Psoas muscle (tissue), 8 donors: Measurements from ENCODE around the gene HCFC1R1. TPM values are rescaled to one million over a fixed set of nuclear protein-coding genes. Genes with fewer than 3 reads are reported as not detected.

Experiments
- ATAC-seq, 4 donors: fragments of 200-7000 bp; cut with Tn5 transposase; one replicate each; pipeline ENCODE4 v1.9.1; 2020; ENCODE audit warnings: moderate library complexity in 3 of 4, mild to moderate bottlenecking in 2 of 4
- DNase-seq, 2 donors: peaks; one replicate each; pipeline ENCODE4 v3.0.0-alpha.2; 2020
- H3K27ac ChIP-seq: fragments of 200-600 bp; one replicate; pipeline ENCODE4 v1.8.0; 2022
- H3K27me3 ChIP-seq, 3 donors: fragments of 200-600 bp in 1 of 3; one replicate each; pipeline versions ENCODE4 v1.6.1 to v1.8.0; 2013 to 2022; ENCODE audit warnings: low read length in 2 of 3, mild to moderate bottlenecking in 2 of 3, moderate library complexity in 1 of 3; ENCODE audit not compliant: insufficient read depth in 3 of 3
- H3K36me3 ChIP-seq, 2 donors: fragments of 200-600 bp in 1 of 2; one replicate each; pipeline versions ENCODE4 v1.6.1 to v1.8.0; 2013 to 2022; ENCODE audit warnings: low read depth in 1 of 2, mild to moderate bottlenecking in 1 of 2, moderate library complexity in 1 of 2; ENCODE audit not compliant: insufficient read depth in 1 of 2
- H3K4me1 ChIP-seq: fragments of 200-600 bp; one replicate; pipeline ENCODE4 v1.8.0; 2022
- H3K4me3 ChIP-seq: fragments of 200-600 bp; one replicate; pipeline ENCODE4 v1.8.0; 2022; ENCODE audit warnings: mild to moderate bottlenecking
- H3K9me3 ChIP-seq: fragments of 200-600 bp; one replicate; pipeline ENCODE4 v1.8.0; 2022
- WGBS, 3 donors: extraction: QIAGEN DNeasy Blood & Tissue Kit; methylation state at CpG; one replicate each; pipeline versions ENCODE4 v1.1.6 to v1.1.7; 2013; 5-methylcytosine and 5-hydroxymethylcytosine counted together
- intact Hi-C, 2 donors: fragments of 100-400 bp; cut with DNase I; formaldehyde crosslinking; loops; one replicate each; pipeline versions ENCODE4 v1.11.0 to v1.14.2; 2022
- polyA plus RNA-seq, 3 donors: library from polyadenylated mRNA; stranded (reverse); fragments of 200-250 nt; gene quantifications; one replicate each; pipeline ENCODE4 v1.2.3, GENCODE V29; 2013
- total RNA-seq, 4 donors: library from RNA; stranded (reverse); fragmentation: NEBNext Ultra II Directional in 2 of 4; extraction: Animal tissue kit (Norgen Biotek cat#: 25700) in 2 of 4; gene quantifications; one replicate each; pipeline versions ENCODE4 v1.2.1 to v1.2.4, GENCODE V29; 2021 to 2023
- TF ChIP-seq, protein P1 (sequence below): fragments of 200-600 bp; IDR thresholded peaks from one replicate; pipeline ENCODE4 v1.8.0; 2022; ENCODE audit warnings: antibody characterized with exemption
- donor health status: healthy with polysubstance abuse.
- donor health status: DM: no; HTN: no; CAD: no; lungs with moderate emphysema.
- donor health status: Bipolar disorder and iron deficiency.
- donor health status: healthy.
- donor health status: DM: yes; HTN: yes; CAD: no.
- donor health status: DM: no; HTN: no; CAD: no.
- donor health status: DM: no; HTN: no; CAD: no.
- donor health status: DM: yes; HTN: yes; CAD: no.

HCFC1R1 gene
- total and polyA plus RNA-seq, 7 donors: 65.1 to 258 (median 160) TPM

DNA sequence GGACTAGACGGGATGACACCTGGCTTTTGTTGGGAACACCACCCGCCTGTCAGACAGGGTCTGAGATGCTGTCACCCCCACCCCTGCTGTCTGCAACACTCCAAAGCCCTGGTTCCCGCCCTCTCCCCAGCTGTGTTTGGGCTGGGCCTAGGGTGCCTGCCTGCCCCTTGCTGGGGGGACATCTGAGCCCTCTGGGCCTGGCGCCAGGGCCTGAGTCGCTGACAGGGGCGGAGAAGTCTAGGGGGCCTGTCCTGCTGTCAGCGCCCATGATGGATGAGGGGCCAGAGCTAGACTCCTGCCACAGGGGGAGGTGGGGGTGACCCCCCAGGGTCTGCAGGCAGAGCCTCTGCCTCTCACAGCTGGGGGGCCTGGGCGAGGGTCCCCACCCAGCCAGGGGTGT is 35.9 kb downstream of the HCFC1R1 start:
- ATAC-seq (no peak), DNase-seq (no peak)
- WGBS, 3 donors: 68 to 72% (median 70%) methylated on average over 8 of the region's 8 CpGs
- intact Hi-C loops: no loop called here
- TF ChIP-seq, protein P1, sequence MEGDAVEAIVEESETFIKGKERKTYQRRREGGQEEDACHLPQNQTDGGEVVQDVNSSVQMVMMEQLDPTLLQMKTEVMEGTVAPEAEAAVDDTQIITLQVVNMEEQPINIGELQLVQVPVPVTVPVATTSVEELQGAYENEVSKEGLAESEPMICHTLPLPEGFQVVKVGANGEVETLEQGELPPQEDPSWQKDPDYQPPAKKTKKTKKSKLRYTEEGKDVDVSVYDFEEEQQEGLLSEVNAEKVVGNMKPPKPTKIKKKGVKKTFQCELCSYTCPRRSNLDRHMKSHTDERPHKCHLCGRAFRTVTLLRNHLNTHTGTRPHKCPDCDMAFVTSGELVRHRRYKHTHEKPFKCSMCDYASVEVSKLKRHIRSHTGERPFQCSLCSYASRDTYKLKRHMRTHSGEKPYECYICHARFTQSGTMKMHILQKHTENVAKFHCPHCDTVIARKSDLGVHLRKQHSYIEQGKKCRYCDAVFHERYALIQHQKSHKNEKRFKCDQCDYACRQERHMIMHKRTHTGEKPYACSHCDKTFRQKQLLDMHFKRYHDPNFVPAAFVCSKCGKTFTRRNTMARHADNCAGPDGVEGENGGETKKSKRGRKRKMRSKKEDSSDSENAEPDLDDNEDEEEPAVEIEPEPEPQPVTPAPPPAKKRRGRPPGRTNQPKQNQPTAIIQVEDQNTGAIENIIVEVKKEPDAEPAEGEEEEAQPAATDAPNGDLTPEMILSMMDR: no peak
- H3K36me3 ChIP-seq: no peaks in the 10 kb centered on the region
- peaks cover 28% of the 10 kb centered on the region for H3K4me1 ChIP-seq
- H3K9me3 ChIP-seq: no peaks in the 10 kb centered on the region
- H3K27ac ChIP-seq: no peak overlapping the region
- H3K27me3 ChIP-seq: no peaks in the 10 kb centered on the region
- no peak overlapping the region for H3K4me3 ChIP-seq

DNA sequence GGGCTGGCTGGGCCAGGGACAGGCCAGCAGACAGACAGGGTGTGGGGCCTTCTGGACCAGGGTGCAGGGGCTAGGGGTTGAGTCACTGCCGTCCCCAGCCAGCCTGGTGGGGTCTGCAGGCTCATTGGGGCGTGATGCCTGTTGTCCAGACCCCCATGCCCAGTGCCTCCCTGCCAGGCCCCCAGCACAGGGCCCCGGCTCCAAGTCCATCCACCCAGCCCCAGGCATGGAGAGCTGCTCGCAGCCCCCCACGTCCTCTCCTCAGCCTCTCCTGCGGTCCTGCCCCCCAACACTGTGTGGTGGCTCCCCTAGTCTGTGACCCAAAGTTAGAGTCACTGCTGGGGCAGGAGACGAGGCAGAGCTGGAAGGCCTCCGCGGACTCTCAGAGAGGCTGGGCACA is 36.5 kb downstream of the HCFC1R1 start:
- intact Hi-C loops: no loop called here
- no peak overlapping the region for H3K27ac ChIP-seq
- TF ChIP-seq, protein P1: no peak
- no peak for DNase-seq
- ATAC-seq: no peak
- H3K36me3 ChIP-seq: no peaks in the 10 kb centered on the region
- H3K9me3 ChIP-seq: no peaks in the 10 kb centered on the region
- H3K4me3 ChIP-seq: no peak overlapping the region
- H3K4me1 ChIP-seq: peaks cover 28% of the 10 kb centered on the region
- 72 to 83% (median 82%) methylated on average over 9 of the region's 9 CpGs for WGBS, 3 donors
- no peaks in the 10 kb centered on the region for H3K27me3 ChIP-seq

DNA sequence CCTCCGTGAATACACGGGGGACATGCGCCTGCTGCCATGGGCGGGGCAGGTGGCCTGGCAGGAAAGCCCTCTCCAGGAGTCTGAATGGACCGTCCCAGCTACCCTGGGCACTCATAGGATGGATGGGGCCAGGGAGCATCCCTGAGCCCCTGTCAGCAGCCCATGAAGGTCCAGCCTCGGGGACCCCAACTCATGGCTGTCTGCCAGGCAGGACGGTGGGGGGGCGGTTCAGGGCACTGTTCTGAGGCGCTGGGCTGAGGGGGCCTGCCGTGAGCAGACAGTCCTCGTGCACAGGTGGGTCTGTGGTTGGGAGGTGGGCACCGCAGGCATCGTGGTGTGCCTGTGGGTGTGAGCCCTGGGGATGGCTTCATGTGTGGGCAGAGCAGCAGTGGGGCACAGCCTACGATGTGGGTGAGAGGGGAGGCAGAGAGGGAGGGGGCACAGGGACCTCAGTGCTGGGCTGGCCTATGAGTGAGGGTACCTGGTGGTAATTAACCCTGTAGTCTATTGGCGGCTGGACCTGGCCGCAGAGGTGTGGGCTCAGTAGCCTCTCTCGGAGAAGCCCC is 37.0 kb downstream of the HCFC1R1 start:
- ATAC-seq: no peak
- no peak for DNase-seq
- Histone ChIP-seq H3K36me3 (no peaks in the 10 kb centered on the region), H3K27me3 (no peaks in the 10 kb centered on the region), H3K27ac (no peak overlapping the region), H3K4me1 (peaks cover 28% of the 10 kb centered on the region), H3K4me3 (no peak overlapping the region), H3K9me3 (no peaks in the 10 kb centered on the region)
- WGBS, 3 donors: 55 to 69% (median 56%) methylated on average over 16 to 17 of the region's 17 CpGs
- TF ChIP-seq, protein P1: no peak
- intact Hi-C loops: no loop called here

DNA sequence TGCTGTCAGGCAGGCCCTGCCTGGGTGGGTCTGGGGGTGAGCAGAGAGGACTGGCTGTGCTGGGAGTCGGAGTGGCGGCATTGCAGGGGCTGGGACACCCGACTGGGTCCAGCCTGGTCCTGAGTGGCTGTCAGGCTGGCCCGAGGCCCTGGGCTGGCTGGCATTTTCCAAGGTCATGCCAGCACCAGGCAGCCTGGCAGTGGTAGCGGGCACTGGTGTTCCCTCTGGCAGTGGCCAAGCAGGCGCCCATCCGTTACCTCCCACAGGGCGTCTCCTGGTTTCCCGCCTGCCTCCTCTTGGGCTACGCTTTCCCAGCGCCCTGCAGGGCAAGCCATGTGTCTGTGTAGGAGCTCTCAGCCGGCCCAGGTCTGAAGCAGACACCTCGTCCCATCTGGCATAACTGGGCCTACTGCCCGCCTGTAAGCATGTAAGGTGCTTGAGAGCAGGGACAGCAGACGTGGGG is 37.8 kb downstream of the HCFC1R1 start:
- peak in 1 of 2 donors; percentile 77 for DNase-seq
- no peak overlapping the region for H3K4me3 ChIP-seq
- peak; percentile 55 to 80 (median 78) for ATAC-seq
- no peaks in the 10 kb centered on the region for H3K9me3 ChIP-seq
- H3K36me3 ChIP-seq: no peaks in the 10 kb centered on the region
- intact Hi-C loops: no loop called here
- peak overlapping the region; percentile 74 for H3K27ac ChIP-seq
- 25 to 36% (median 33%) methylated on average over 12 to 15 of the region's 15 CpGs for WGBS, 3 donors
- TF ChIP-seq, protein P1: no peak
- H3K4me1 ChIP-seq: peaks cover 28% of the 10 kb centered on the region
- no peaks in the 10 kb centered on the region for H3K27me3 ChIP-seq

DNA sequence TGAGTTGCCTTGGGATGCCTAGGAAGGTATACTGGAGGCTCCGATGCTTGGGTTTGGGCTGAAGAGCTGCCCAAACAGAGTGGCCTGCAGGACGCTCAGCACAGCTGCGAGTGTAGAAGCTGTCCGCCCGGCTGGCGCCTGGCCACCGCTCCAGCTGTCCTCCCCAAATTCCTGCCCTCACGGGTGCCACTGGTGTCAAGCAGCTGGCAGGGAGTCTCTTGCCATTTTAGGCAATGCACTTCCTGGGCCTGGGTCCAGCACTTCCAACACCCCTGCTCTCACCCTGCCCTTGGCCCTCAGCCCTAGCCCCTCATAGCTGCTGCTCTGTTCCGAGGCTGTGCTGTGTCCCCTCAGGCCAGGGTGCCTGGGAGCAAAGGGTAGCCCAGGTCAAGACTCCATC is 38.3 kb downstream of the HCFC1R1 start:
- H3K4me3 ChIP-seq: no peak overlapping the region
- intact Hi-C loops: no loop called here
- H3K36me3 ChIP-seq: no peaks in the 10 kb centered on the region
- DNase-seq (peak in 1 of 2 donors; percentile 75), ATAC-seq (peak; percentile 53 to 70 (median 65))
- WGBS, 3 donors: 22 to 33% (median 32%) methylated on average over 9 of the region's 9 CpGs
- TF ChIP-seq, protein P1: no peak
- peaks cover 28% of the 10 kb centered on the region for H3K4me1 ChIP-seq
- H3K9me3 ChIP-seq: no peaks in the 10 kb centered on the region
- no peaks in the 10 kb centered on the region for H3K27me3 ChIP-seq
- H3K27ac ChIP-seq: peak overlapping the region; percentile 74
